GM18505 (cell line): ENCODE measurements around the gene C19orf44.
"Not testable (repeated sequence)": the region's sequence is repeated elsewhere in the genome, so short reads cannot be mapped to it uniquely, and the experiment has no call there.

Source experiments
- ATAC-seq: cut with Tn5 transposase; IDR thresholded peaks from one replicate; pipeline ENCODE4 v1.9.1; 2021; ENCODE audit not compliant: unreplicated experiment
- POLR2A ChIP-seq: IDR thresholded peaks from 4 replicates; pipeline ENCODE4 v1.6.1; 2011; ENCODE audit warnings: borderline replicate concordance; ENCODE audit not compliant: insufficient read depth, insufficient read length; ENCODE audit errors: extremely low read depth

C19orf44 gene

DNA sequence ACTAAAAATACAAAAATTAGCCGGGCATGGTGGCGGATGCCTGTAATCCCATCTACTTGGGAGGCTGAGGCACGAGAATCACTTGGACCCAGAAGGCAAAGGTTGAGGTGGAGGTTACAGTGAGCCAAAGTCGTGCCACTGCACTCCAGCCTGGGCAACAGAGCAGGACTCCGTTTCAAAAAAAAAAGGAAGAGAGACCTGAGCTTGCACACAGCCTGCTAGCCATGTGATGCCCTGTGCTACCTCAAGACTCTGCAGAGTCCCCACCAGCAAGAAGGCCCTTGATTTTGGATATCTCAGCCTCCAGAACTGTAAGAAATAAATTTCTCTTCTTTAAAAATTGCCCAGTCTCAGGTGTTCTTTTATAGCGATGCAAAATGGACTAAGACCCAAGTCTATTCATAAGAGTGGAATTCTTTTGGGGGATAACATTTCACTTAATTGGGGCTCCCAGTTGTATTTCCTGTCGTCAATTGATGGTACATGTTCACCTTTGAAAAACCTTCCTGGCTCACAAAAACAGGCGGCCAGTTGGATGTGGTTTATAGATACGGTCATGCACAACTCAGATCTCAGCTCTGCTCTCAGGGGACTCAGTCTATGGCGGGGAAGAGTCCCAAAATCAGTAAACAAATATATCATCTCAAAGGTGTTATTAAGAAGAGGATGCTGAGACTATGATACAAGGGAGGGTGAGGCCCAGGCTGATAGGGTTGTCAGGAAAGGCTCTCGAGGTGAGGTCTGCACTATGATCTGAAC, 48.5 kb downstream of the C19orf44 start:
- TF ChIP-seq POLR2A = no peak
- no peak for ATAC-seq

DNA sequence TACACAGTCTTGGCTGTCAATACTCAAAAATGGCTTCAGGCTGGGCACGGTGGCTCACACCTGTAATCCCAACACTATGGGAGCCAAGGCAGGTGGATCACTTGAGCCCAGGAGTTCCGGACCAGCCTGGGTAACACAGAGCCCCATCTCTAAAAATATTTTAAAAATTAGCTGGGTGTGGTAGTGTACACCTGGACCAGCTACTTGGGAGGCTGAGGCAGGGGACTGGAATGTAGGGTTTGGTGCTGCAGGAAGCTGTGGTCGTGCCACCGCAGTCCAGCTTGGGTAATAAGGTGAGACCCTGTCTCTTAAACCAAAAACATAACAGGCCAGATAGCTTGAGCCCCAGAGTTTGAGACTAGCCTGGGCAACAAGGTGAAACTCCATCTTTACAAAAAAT, 52.8 kb downstream of the C19orf44 start:
- TF ChIP-seq POLR2A = no peak
- ATAC-seq = no peak

DNA sequence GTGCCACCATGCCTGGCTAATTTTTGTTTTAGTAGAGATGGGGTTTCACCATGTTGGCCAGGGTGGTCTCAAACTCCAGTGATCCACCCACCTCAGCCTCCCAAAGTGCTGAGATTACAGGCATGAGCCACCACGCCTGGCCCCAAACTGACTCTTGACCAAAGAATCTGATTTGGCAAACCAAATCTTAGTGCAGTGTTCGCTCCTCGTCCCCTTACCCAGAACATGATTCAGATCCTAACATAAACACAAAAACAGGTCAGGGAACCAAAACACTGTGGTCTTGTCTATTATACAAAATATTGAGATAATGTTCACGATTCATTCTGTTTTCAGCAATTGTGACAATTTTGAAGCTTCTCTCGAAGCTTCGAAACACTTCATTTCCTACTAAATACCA, 55.7 kb downstream of the C19orf44 start:
- ATAC-seq = not testable (repeated sequence)

DNA sequence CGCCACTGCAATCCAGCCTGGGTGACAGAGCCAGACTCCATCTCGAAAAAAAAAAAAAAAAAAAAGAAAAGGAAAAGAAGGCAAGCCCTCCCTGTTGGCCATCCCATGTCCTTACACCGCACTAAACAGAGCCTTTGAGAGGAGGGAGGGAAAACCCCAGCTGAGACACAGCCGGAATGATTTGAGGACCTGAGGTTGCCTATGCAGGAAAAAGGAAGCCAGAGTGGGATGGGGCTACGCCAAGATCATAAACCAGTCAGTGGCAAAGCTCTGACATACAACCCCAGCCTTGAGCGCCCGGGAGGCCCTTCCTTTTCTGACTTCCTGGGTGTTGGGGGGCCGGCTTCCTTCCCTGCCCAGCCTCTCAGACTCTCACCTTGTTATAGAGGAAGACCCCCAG, 58.6 kb downstream of the C19orf44 start:
- ATAC-seq = no peak
- no peak for TF ChIP-seq POLR2A

DNA sequence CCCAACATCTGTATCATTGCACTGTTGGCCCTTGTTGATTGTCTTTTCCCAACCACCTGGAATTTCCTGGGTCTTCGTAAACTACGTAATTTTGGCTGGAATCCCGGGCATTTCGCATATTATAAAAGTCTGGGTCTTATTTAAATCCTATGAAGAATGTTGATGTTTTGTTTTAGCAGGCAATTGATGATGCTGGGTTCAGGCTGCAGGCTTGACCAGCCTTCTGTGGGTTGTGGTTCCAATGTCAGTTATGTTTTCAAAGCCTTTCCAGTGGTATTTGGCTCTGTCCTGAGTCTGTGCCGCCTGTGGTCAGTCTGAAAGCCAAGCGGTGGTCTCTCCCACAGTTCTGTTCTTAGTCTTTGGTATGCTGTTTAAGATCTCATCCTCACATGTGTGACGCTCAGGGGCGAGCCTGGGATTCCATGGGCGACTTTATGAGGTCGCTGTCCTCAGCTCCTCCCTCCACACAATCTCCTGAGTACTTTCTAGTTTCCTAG, 63.6 kb downstream of the C19orf44 start:
- no peak for ATAC-seq

DNA sequence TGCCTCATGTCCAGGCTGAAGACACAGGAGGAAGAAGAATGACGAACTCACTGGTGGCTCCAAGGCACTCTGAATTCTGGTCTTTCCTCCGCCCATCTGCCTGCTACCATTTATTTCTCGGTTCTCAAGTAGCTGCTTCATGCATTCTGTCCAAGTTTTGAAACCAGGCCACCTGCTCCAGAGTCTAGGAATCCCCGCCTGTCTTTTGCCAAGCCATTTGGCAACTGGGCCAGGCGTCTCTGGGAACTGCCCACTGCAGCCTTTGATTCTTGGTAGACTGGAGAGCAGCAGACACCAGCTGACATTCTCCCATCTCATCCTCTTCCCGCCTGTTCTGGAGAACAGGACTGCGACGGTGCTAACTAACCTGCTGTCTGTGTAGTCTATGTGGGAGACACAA, 65.2 kb downstream of the C19orf44 start:
- no peak for ATAC-seq
- TF ChIP-seq POLR2A = no peak

More for the DNA sequence above, 63.6 kb downstream of the C19orf44 start:
- no peak for TF ChIP-seq POLR2A

DNA sequence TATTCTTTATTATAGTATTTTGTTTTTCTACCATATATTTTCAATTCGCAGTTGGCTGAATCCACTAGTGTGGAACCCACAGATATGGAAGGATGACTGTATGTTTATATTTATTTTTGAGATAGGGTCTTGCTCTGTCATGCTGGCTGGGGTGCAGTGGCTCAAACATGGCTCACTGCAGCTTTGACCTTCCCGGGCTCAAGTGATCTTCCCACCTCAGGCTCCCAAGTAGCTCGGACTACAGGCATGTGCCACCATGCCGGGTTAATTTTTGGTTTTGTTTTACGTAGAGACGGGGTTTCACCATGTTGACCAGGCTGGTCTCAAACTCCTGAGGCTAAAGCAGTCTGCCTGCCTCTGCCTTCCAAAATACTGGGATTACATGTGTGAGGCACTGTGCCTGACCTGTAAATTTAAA, 66.4 kb downstream of the C19orf44 start:
- TF ChIP-seq POLR2A = no peak
- no peak for ATAC-seq

DNA sequence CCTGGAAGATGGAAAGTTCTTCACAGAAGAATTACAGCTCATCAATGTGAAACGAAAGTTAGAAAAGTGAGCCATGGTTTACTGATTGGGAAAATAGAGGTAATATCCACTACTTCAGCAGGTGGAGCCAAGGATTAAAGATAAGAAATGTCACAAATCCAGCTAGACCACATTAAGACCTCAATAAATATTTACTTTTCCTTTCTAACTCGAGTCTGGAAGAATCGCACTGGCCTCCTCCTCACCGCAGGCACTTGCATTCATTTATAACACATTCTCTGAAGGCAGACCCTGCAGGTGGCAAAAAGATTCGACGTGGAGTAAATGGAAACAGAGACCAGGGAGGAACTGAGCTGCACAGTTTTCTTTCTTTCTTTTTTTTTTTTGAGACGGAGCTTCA, 68.6 kb downstream of the C19orf44 start:
- no peak for TF ChIP-seq POLR2A

DNA sequence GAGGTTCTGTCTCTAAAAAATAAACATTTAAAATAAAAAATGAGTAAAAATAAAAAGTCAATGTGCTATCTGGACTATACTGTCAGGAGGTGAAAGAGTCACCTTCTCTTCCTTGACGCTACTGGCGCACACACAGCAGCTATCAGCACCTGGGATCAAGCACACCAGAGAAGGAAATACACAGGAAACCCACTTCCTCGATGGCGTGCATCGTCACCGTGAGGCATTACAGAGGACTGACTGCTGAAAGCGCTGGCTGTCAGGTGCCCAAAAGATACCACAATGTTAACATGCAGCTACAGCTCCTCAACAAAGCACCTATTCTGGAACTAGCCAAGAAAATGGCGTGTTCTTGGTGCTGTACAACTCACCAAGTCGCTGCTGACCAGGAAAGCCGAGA, 70.0 kb downstream of the C19orf44 start:
- no peak for TF ChIP-seq POLR2A
- ATAC-seq = no peak

More for the DNA sequence above, 68.6 kb downstream of the C19orf44 start:
- ATAC-seq = no peak

DNA sequence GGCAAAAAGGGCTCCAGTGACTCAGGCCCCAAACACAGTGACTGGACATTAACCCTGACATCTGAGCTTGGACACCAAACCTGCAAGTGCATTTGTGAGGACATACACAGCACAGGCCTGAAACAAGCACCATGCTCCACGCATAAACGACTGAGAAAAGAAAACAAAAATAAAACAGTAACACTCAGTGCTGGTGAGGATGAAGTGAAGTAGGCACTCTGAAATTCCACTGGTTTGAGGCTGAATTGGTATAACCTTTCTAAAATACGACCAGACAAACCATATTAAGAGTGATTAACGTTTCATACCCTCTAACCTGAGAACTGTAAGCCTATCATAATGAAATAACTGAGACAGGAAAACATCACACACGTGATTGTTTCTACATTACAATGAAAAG, 70.5 kb downstream of the C19orf44 start:
- no peak for TF ChIP-seq POLR2A
- no peak for ATAC-seq

DNA sequence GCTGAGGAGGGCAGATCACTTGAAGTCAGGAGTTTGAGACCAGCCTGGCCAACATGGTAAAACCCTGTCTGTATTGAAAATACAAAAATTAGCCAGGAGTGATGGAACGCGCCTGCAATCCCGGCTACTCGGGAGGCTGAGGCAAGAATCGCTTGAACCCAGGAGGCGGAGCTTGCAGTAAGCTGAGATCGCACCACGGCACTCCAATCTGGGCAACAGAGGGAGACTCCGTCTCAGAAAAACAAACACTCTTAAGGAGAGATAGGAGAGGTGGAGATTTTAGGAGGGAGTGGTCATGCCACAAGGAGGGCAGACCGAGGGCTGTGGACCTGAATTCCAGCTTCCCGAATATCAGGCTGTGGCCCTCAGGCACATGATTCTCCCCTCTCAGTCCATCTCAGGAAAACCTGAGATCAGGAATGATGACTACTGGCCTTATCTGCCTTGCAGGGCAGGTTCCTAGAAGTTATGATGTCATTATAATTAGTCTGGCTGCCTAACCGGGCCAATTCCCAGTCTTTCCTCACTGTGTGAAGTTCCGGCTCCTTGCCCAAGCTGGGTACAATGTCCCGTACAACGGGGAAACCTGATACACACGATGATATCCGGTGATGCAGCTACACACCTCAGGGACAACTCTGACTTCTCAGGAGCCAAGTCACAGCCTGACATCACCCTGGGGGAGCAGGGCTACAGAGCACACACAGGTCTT, 73.6 kb downstream of the C19orf44 start:
- TF ChIP-seq POLR2A = no peak
- no peak for ATAC-seq
